H1 (cell line): ENCODE data around the gene AIG1. TPM values are rescaled to one million over a fixed set of nuclear protein-coding genes. Genes with fewer than 3 reads are reported as not detected.

ENCODE experiments used
- CTCF ChIA-PET: fragments of 300-600 bp; sonication (Branson Sonifier 250); formaldehyde crosslinking; loops from one replicate; lab custom pipeline; 2021; ENCODE audit not compliant: partially characterized antibody; lab: Charles Lee
- POLR2A ChIA-PET: fragments of 300-600 bp; sonication (Branson Sonifier 250); formaldehyde crosslinking; loops from one replicate; lab custom pipeline; 2021; ENCODE audit warnings: inconsistent platforms; ENCODE audit not compliant: partially characterized antibody; lab: Charles Lee
- DNase-seq, 2 experiments: peaks; one replicate each; pipeline versions ENCODE4 v3.0.0 to v3.0.0-alpha.2; 2010 to 2022; ENCODE audit warnings: low spot score in 2 of 2, low read depth in 1 of 2, mixed read lengths in 1 of 2
- FAIRE-seq: peaks from 2 replicates; lab custom pipeline; 2011; peaks lifted over from hg19 to GRCh38; lab: Jason Lieb, UNC
- H2AFZ ChIP-seq: 2 replicates; pipeline ENCODE4 v1.8.1; 2012; ENCODE audit warnings: low read length, inconsistent platforms
- H2AK5ac ChIP-seq: 2 replicates; pipeline ENCODE4 v1.6.1; 2013; ENCODE audit warnings: low read depth, low read length
- H2BK120ac ChIP-seq: replicated peaks from 2 replicates; pipeline ENCODE3; 2013; ENCODE audit warnings: low read depth, low read length, inconsistent platforms
- H2BK12ac ChIP-seq: 2 replicates; pipeline ENCODE4 v1.6.1; 2013; ENCODE audit warnings: low read depth, low read length
- H2BK15ac ChIP-seq: 2 replicates; pipeline ENCODE4 v1.6.1; 2013; ENCODE audit warnings: low read length
- H2BK20ac ChIP-seq: 2 replicates; pipeline ENCODE4 v1.6.1; 2013; ENCODE audit warnings: low read length
- H2BK5ac ChIP-seq: 2 replicates; pipeline ENCODE4 v1.6.1; 2013; ENCODE audit warnings: low read depth, low read length
- H3K14ac ChIP-seq: 2 replicates; pipeline ENCODE4 v1.6.1; 2013; ENCODE audit warnings: inconsistent platforms; ENCODE audit not compliant: insufficient read length
- H3K18ac ChIP-seq: 2 replicates; pipeline ENCODE4 v1.6.1; 2013; ENCODE audit warnings: low read length; ENCODE audit errors: extremely low read depth
- H3K23ac ChIP-seq: 2 replicates; pipeline ENCODE4 v1.6.1; 2013; ENCODE audit warnings: inconsistent platforms; ENCODE audit not compliant: insufficient read length
- H3K23me2 ChIP-seq: 2 replicates; pipeline ENCODE4 v1.6.1; 2013; ENCODE audit warnings: low read depth, low read length
- H3K27ac ChIP-seq: 2 replicates; pipeline ENCODE4 v1.6.1; 2011; ENCODE audit warnings: low read depth, low read length, inconsistent platforms
- H3K27me3 ChIP-seq, 4 experiments: replicated peaks in 1 of 4; 1 replicate in 1 of 4; 2 replicates in 3 of 4; pipeline versions ENCODE4 v1.6.1 to v1.8.1; 2011 to 2013; ENCODE audit warnings: low read length in 3 of 4, mild to moderate bottlenecking in 3 of 4, inconsistent platforms in 2 of 4, mixed read lengths in 2 of 4, moderate library complexity in 1 of 4; ENCODE audit not compliant: control insufficient read depth in 3 of 4, insufficient read depth in 3 of 4; ENCODE audit errors: extremely low read depth in 1 of 4
- H3K36me3 ChIP-seq, 4 experiments: 2 replicates each; pipeline versions ENCODE4 v1.6.1 to v1.8.1; 2011 to 2013; ENCODE audit warnings: mild to moderate bottlenecking in 4 of 4, low read length in 3 of 4, moderate library complexity in 2 of 4, control low read depth in 1 of 4, inconsistent platforms in 1 of 4; ENCODE audit not compliant: insufficient read depth in 4 of 4, control insufficient read depth in 2 of 4
- H3K4ac ChIP-seq: replicated peaks from 2 replicates; pipeline ENCODE3; 2013; ENCODE audit warnings: low read length, low read depth, mixed read lengths, inconsistent platforms; ENCODE audit not compliant: insufficient read length
- H3K4me1 ChIP-seq, 4 experiments: replicated peaks in 1 of 4; 1 replicate in 1 of 4; 2 replicates in 3 of 4; pipeline versions ENCODE4 v1.6.1 to v1.8.1; 2011 to 2013; ENCODE audit warnings: low read length in 3 of 4, inconsistent platforms in 2 of 4, mixed read lengths in 1 of 4; ENCODE audit not compliant: insufficient read depth in 4 of 4, control insufficient read depth in 3 of 4
- H3K4me2 ChIP-seq, 2 experiments: 2 replicates each; pipeline versions ENCODE4 v1.6.1 to v1.8.1; 2011 to 2013; ENCODE audit warnings: low read depth in 2 of 2, low read length in 2 of 2, control low read depth in 1 of 2, inconsistent platforms in 1 of 2, mild to moderate bottlenecking in 1 of 2; ENCODE audit not compliant: insufficient read depth in 1 of 2
- H3K4me3 ChIP-seq, 4 experiments: fragments of 200-600, 300-600 bp in 1 of 4; sonication (generic), shearing (Covaris generic), sonication (Bioruptor Twin) in 1 of 4; 2 replicates each; pipeline versions ENCODE4 v1.5.1 to v1.8.1; 2011 to 2016; ENCODE audit warnings: low read length in 4 of 4, low read depth in 3 of 4, control low read depth in 2 of 4, inconsistent platforms in 2 of 4, mild to moderate bottlenecking in 2 of 4, mixed read lengths in 1 of 4, moderate library complexity in 1 of 4; ENCODE audit not compliant: insufficient read depth in 2 of 4; ENCODE audit errors: extremely low read depth in 1 of 4
- H3K56ac ChIP-seq: replicated peaks from 2 replicates; pipeline ENCODE3; 2013; ENCODE audit warnings: low read depth, mild to moderate bottlenecking, mixed read lengths, low read length, inconsistent platforms; ENCODE audit not compliant: insufficient read length
- H3K79me1 ChIP-seq: 2 replicates; pipeline ENCODE4 v1.6.1; 2013; ENCODE audit warnings: low read depth, low read length, control low read depth
- H3K79me2 ChIP-seq, 2 experiments: 2 replicates each; pipeline versions ENCODE4 v1.6.1 to v1.8.1; 2012 to 2013; ENCODE audit warnings: low read length in 2 of 2, mild to moderate bottlenecking in 2 of 2, inconsistent platforms in 1 of 2; ENCODE audit not compliant: insufficient read depth in 2 of 2, control insufficient read depth in 1 of 2
- H3K9ac ChIP-seq, 4 experiments: replicated peaks in 1 of 4; 1 replicate in 1 of 4; 2 replicates in 3 of 4; pipeline versions ENCODE4 v1.6.1 to v1.8.1; 2011 to 2013; ENCODE audit warnings: low read depth in 3 of 4, low read length in 3 of 4, control low read depth in 2 of 4, mild to moderate bottlenecking in 2 of 4, moderate library complexity in 2 of 4, inconsistent platforms in 1 of 4; ENCODE audit errors: extremely low read depth in 1 of 4
- H3K9me3 ChIP-seq, 2 experiments: 2 replicates each; pipeline versions ENCODE4 v1.6.1 to v1.8.1; 2012 to 2013; ENCODE audit warnings: mild to moderate bottlenecking in 2 of 2, moderate library complexity in 2 of 2, control low read depth in 1 of 2, inconsistent platforms in 1 of 2, low read depth in 1 of 2, low read length in 1 of 2, mixed read lengths in 1 of 2; ENCODE audit not compliant: insufficient read depth in 2 of 2
- H4K20me1 ChIP-seq, 2 experiments: replicated peaks in 1 of 2; 2 replicates each; pipeline versions ENCODE3 to v1.8.1; 2011 to 2013; ENCODE audit warnings: inconsistent platforms in 2 of 2, low read length in 2 of 2, mild to moderate bottlenecking in 1 of 2; ENCODE audit not compliant: insufficient read depth in 2 of 2, control insufficient read depth in 1 of 2
- H4K5ac ChIP-seq: 2 replicates; pipeline ENCODE4 v1.6.1; 2013; ENCODE audit warnings: low read length, low read depth, mixed read lengths, inconsistent platforms; ENCODE audit not compliant: insufficient read length
- H4K8ac ChIP-seq: 2 replicates; pipeline ENCODE4 v1.8.0; 2013; ENCODE audit warnings: mild to moderate bottlenecking, moderate library complexity, low read length, inconsistent platforms; ENCODE audit not compliant: insufficient read depth; ENCODE audit errors: extremely low read depth
- H4K91ac ChIP-seq: replicated peaks from 2 replicates; pipeline ENCODE3; 2013; ENCODE audit warnings: low read length, mixed read lengths, inconsistent platforms; ENCODE audit not compliant: insufficient read length
- EGR1 ChIP-seq: IDR thresholded peaks from 2 replicates; pipeline ENCODE4 v1.6.1; 2011; ENCODE audit warnings: low read depth, low read length, borderline replicate concordance
- JUN ChIP-seq: IDR thresholded peaks from 2 replicates; pipeline ENCODE4 v1.6.1; 2011; ENCODE audit warnings: low read depth, mild to moderate bottlenecking, improper control_type of control experiment, low read length
- MAFK ChIP-seq: IDR thresholded peaks from 2 replicates; pipeline ENCODE4 v1.6.1; 2012; ENCODE audit warnings: low read depth, mild to moderate bottlenecking, improper control_type of control experiment, low read length
- SRF ChIP-seq: IDR thresholded peaks from 2 replicates; pipeline ENCODE4 v1.6.1; 2011; ENCODE audit warnings: mild to moderate bottlenecking, low read depth, low read length, moderate library complexity
- USF2 ChIP-seq: IDR thresholded peaks from 2 replicates; pipeline ENCODE4 v1.6.1; 2011; ENCODE audit warnings: low read length, improper control_type of control experiment
- WGBS, 2 experiments: shearing (Covaris generic) in 1 of 2; methylation state at CpG; one replicate each; pipeline versions ENCODE4 v1.1.6 to v1.1.7; 2013 to 2015; ENCODE audit warnings: low lambda C conversion rate in 2 of 2, mixed read lengths in 2 of 2, inconsistent platforms in 1 of 2, low coverage in 1 of 2, missing lambda C conversion rate in 1 of 2; ENCODE audit not compliant: insufficient replicate concordance in 2 of 2, insufficient coverage in 1 of 2, insufficient read length in 1 of 2; ENCODE audit errors: extremely low coverage in 1 of 2, missing lambda C conversion rate in 1 of 2; 5-methylcytosine and 5-hydroxymethylcytosine counted together
- polyA plus RNA-seq, 7 experiments: library from polyadenylated mRNA; depleted of rRNA in 3 of 7; stranded (reverse) in 5 of 7; unstranded in 2 of 7; fragments of >200 nt in 5 of 7; fragments of 200-250 nt in 2 of 7; gene quantifications; 1 replicate in 5 of 7; 2 replicates in 1 of 7; 4 replicates in 1 of 7; pipeline versions ENCODE4 v1.2.1 to v1.2.3, GENCODE V29; 2011 to 2013; ENCODE audit warnings: missing spikeins in 2 of 7, mixed read lengths in 2 of 7
- total RNA-seq: library from RNA; stranded (reverse); fragmentation: NEBNext Ultra II Directional; extraction: Animal tissue kit (Norgen Biotek cat#: 25700); gene quantifications from 2 replicates; pipeline ENCODE4 v1.2.1, GENCODE V29; 2021

Gene AIG1
- total and polyA plus RNA-seq, 2 of the 8 experiments (the other 6 are each of a cell fraction or from before 2014, with no cell fraction given): 56.6 to 58.4 TPM

DNA sequence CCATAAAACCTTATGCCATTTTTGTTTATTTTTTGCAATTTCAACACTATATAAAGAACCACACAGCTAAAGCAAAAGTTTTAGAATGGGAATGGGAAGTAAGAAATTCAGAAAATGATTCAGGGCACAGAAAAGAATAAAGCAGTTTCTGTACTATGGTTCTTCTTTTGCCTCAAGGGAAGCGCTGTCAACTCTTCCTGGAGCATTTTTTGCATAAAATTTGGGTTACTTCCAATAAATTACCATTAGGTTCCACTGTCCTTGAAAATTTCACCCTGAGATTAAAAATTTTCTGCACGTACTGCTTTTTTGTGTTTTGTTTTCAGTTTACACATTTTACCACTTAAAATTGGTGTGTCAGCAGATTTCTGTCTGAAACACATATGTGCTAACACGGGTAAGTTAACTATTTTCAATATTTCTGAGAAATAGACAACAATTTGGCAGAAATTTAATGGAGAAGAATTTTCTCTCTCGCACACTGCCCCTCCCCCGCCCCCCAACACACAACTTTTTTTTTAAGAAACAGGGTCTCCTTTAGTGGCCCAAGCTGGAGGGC, 310.2 kb downstream of the AIG1 start:
- DNase-seq (no peak), FAIRE-seq (no peak)
- H3K9ac ChIP-seq: no peak overlapping the region
- ChIA-PET POLR2A (no interaction called here), CTCF (interaction anchor here (0.6 to 1.4 kb wide), 5 partner anchors 17 to 232 kb away, joined by 3 read pairs; no protein-coding TSS in a partner anchor)
- no peak overlapping the region for H3K14ac ChIP-seq
- H2AK5ac ChIP-seq: no peak overlapping the region
- H4K91ac ChIP-seq: no peak overlapping the region
- no peak overlapping the region for H2BK20ac ChIP-seq
- no peak overlapping the region for H3K27ac ChIP-seq
- H3K4ac ChIP-seq: no peak overlapping the region
- no peak overlapping the region for H3K23ac ChIP-seq
- no peak overlapping the region for H4K5ac ChIP-seq
- peaks cover 3% of the 10 kb centered on the region; the same call in 1 of the 2 replicates for H3K23me2 ChIP-seq
- H2BK12ac ChIP-seq: no peak overlapping the region
- no peaks in the 10 kb centered on the region for H3K36me3 ChIP-seq
- H2BK15ac ChIP-seq: no peak overlapping the region
- no peak overlapping the region for H4K8ac ChIP-seq
- H2BK5ac ChIP-seq: no peak overlapping the region
- no peaks in the 10 kb centered on the region for H3K9me3 ChIP-seq
- no peaks in the 10 kb centered on the region for H3K4me1 ChIP-seq
- no peak overlapping the region for H3K4me3 ChIP-seq
- TF ChIP-seq MAFK (peak; percentile 55; the same call in 1 of the 2 replicates), EGR1 (no peak), SRF (no peak), USF2 (no peak), JUN (no peak)
- H3K79me2 ChIP-seq: no peaks in the 10 kb centered on the region
- WGBS, 2 experiments: 67% methylated on average over 5 of the region's 5 CpGs; no CpG with 5 or more reads in 1 of the 2 experiments
- no peaks in the 10 kb centered on the region for H3K27me3 ChIP-seq
- no peak overlapping the region for H2AFZ ChIP-seq
- H3K56ac ChIP-seq: no peak overlapping the region
- H2BK120ac ChIP-seq: no peak overlapping the region
- H3K4me2 ChIP-seq: no peak overlapping the region
- H3K18ac ChIP-seq: no peak overlapping the region
- H3K79me1 ChIP-seq: no peaks in the 10 kb centered on the region
- H4K20me1 ChIP-seq: no peaks in the 10 kb centered on the region
